ENCODE results near the gene CALY.

GRCh38 chr10:133292919-133293809 lies 43.5 kb downstream of the CALY start:
- no peak for TF ChIP-seq CTCF (IDR thresholded peaks at IDR 0.05)
- TF ChIP-seq POLR2A (IDR thresholded peaks at IDR 0.05): no peak
